ENCODE measurements around the gene OR2Z1. TPM values are rescaled to one million over a fixed set of nuclear protein-coding genes. Genes with fewer than 3 reads are reported as not detected.
"Not testable (repeated sequence)": the region's sequence is repeated elsewhere in the genome, so short reads cannot be mapped to it uniquely, and the experiment has no call there.

Gene OR2Z1
- total RNA-seq, 1 donor from 2014 or later = not detected

- Histone ChIP-seq H3K27me3 (peaks cover 22% of the 10 kb centered on the region), H3K4me3 (no peak overlapping the region), H3K9ac (no peak overlapping the region), H2AFZ (replicated peaks) (no peak overlapping the region), H3K36me3 (no peaks in the 10 kb centered on the region), H3K4me2 (no peak overlapping the region), H3K27ac (no peak overlapping the region), H3K79me2 (ENCODE audit: low read depth) (no peaks in the 10 kb centered on the region), H4K20me1 (ENCODE audit: low read depth) (no peaks in the 10 kb centered on the region), H3K4me1 (no peaks in the 10 kb centered on the region), H3K9me3 (ENCODE audit: low read depth) (no peaks in the 10 kb centered on the region), H3F3A (ENCODE audit: low read depth) (peaks cover 11% of the 10 kb centered on the region)
- Mint-ChIP-seq H3K4me1 (peaks cover 3% of the 10 kb centered on the region), H3K9me3 (peaks cover 5% of the 10 kb centered on the region), H3K27me3 (ENCODE audit: insufficient read depth, low read depth) (peaks cover 5% of the 10 kb centered on the region), H3K36me3 (no peaks in the 10 kb centered on the region), H3K27ac (no peak overlapping the region), H3K4me3 (no peak overlapping the region)
- no peak for TF ChIP-seq EZH2phosphoT487 (IDR thresholded peaks at IDR 0.05)
- no peak for TF ChIP-seq CTCF (IDR thresholded peaks at IDR 0.05)
- TF ChIP-seq EZH2 (IDR thresholded peaks at IDR 0.05) = no peak
- DNase-seq (ENCODE audit: low spot score) = no peak
Observed at GRCh38 chr19:8702350-8702749, 19.1 kb upstream of the OR2Z1 start.

GRCh38 chr19:8703223-8703622 is 18.2 kb upstream of the OR2Z1 start:
- Mint-ChIP-seq H3K9me3 (peaks cover 5% of the 10 kb centered on the region), H3K27me3 (ENCODE audit: insufficient read depth, low read depth) (peaks cover 5% of the 10 kb centered on the region)

GRCh38 chr19:8705304-8705703 is 16.1 kb upstream of the OR2Z1 start:
- not testable (repeated sequence) for H3K9me3 ChIP-seq (ENCODE audit: low read depth); H3K9me3 Mint-ChIP-seq; DNase-seq (ENCODE audit: low spot score); H3K36me3 ChIP-seq; H3K27ac ChIP-seq; H3K27ac Mint-ChIP-seq; H4K20me1 ChIP-seq (ENCODE audit: low read depth); H3K27me3 ChIP-seq; H3K4me3 ChIP-seq; H3K27me3 Mint-ChIP-seq (ENCODE audit: insufficient read depth, low read depth); H3K9ac ChIP-seq; H3K4me3 Mint-ChIP-seq; H3K4me2 ChIP-seq; H3K4me1 ChIP-seq; H3K36me3 Mint-ChIP-seq; H3K4me1 Mint-ChIP-seq; H3K79me2 ChIP-seq (ENCODE audit: low read depth); H2AFZ ChIP-seq (replicated peaks)
- peaks cover 13% of the 10 kb centered on the region for H3F3A ChIP-seq (ENCODE audit: low read depth)

More at GRCh38 chr19:8703223-8703622, 18.2 kb upstream of the OR2Z1 start:
- Histone ChIP-seq H3K4me3 (no peak overlapping the region), H3K4me2 (no peak overlapping the region), H3K27ac (no peak overlapping the region), H3K9ac (no peak overlapping the region), H4K20me1 (ENCODE audit: low read depth) (no peaks in the 10 kb centered on the region), H2AFZ (replicated peaks) (no peak overlapping the region), H3K9me3 (ENCODE audit: low read depth) (no peaks in the 10 kb centered on the region), H3K27me3 (peaks cover 16% of the 10 kb centered on the region), H3K79me2 (ENCODE audit: low read depth) (no peaks in the 10 kb centered on the region), H3K36me3 (no peaks in the 10 kb centered on the region), H3K4me1 (no peaks in the 10 kb centered on the region), H3F3A (ENCODE audit: low read depth) (peaks cover 13% of the 10 kb centered on the region)
- Mint-ChIP-seq H3K4me1 (peaks cover 3% of the 10 kb centered on the region), H3K27ac (no peak overlapping the region), H3K4me3 (no peak overlapping the region), H3K36me3 (no peaks in the 10 kb centered on the region)
- TF ChIP-seq EZH2 (IDR thresholded peaks at IDR 0.05) (no peak), EZH2phosphoT487 (IDR thresholded peaks at IDR 0.05) (no peak), CTCF (IDR thresholded peaks at IDR 0.05) (no peak)
- no peak for DNase-seq (ENCODE audit: low spot score)

GRCh38 chr19:8705742-8706141 is 15.7 kb upstream of the OR2Z1 start:
- no peak overlapping the region for H3K4me3 ChIP-seq
- no peaks in the 10 kb centered on the region for H3K79me2 ChIP-seq (ENCODE audit: low read depth)
- H3K27me3 ChIP-seq = no peaks in the 10 kb centered on the region
- no peaks in the 10 kb centered on the region for H3K36me3 Mint-ChIP-seq
- no peak overlapping the region for H3K9ac ChIP-seq
- H3K27me3 Mint-ChIP-seq (ENCODE audit: insufficient read depth, low read depth) = peaks cover 3% of the 10 kb centered on the region
- no peak for TF ChIP-seq CTCF (IDR thresholded peaks at IDR 0.05)
- no peak for TF ChIP-seq EZH2 (IDR thresholded peaks at IDR 0.05)
- no peak for TF ChIP-seq EZH2phosphoT487 (IDR thresholded peaks at IDR 0.05)
- H3K4me1 Mint-ChIP-seq = peaks cover 3% of the 10 kb centered on the region
- no peak overlapping the region for H3K27ac Mint-ChIP-seq
- no peaks in the 10 kb centered on the region for H3K36me3 ChIP-seq
- H2AFZ ChIP-seq (replicated peaks) = no peak overlapping the region
- H3F3A ChIP-seq (ENCODE audit: low read depth) = peaks cover 13% of the 10 kb centered on the region
- no peak overlapping the region for H3K4me2 ChIP-seq
- no peaks in the 10 kb centered on the region for H3K9me3 ChIP-seq (ENCODE audit: low read depth)
- no peaks in the 10 kb centered on the region for H4K20me1 ChIP-seq (ENCODE audit: low read depth)
- H3K27ac ChIP-seq = no peak overlapping the region
- H3K4me1 ChIP-seq = no peaks in the 10 kb centered on the region
- H3K4me3 Mint-ChIP-seq = no peak overlapping the region
- no peak for DNase-seq (ENCODE audit: low spot score)
- H3K9me3 Mint-ChIP-seq = peaks cover 3% of the 10 kb centered on the region

DNA sequence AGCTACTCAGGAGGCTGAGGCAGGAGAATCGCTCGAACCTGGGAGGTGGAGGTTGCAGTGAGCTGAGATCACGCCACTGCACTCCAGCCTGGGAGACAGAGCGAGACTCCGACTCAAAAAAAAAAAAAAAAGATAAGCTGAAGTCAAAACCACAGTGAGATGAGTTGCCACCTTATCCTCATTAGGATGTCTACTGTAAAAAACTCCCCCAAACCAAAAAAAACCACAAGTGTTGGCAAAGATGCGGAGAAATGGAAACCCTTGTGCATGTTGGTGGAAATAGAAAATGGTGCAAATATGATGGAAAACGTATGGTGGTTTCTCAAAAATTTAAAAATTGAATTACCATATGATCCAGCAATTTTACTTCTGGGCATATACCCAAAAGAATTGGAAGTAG is 11.1 kb upstream of the OR2Z1 start:
- not testable (repeated sequence) for H3K27me3 Mint-ChIP-seq (ENCODE audit: insufficient read depth, low read depth); H3K27ac Mint-ChIP-seq; H3K27ac ChIP-seq; H3K9me3 Mint-ChIP-seq; H4K20me1 ChIP-seq (ENCODE audit: low read depth); H3K4me1 Mint-ChIP-seq; H3K9me3 ChIP-seq (ENCODE audit: low read depth); H3K4me1 ChIP-seq; H3K4me2 ChIP-seq; H3K79me2 ChIP-seq (ENCODE audit: low read depth); H3K36me3 Mint-ChIP-seq; H2AFZ ChIP-seq (replicated peaks); H3K36me3 ChIP-seq; H3K4me3 Mint-ChIP-seq; H3K4me3 ChIP-seq; H3K27me3 ChIP-seq; DNase-seq (ENCODE audit: low spot score); H3K9ac ChIP-seq
- H3F3A ChIP-seq (ENCODE audit: low read depth) = peaks cover 13% of the 10 kb centered on the region

Data from neural progenitor cell (in vitro differentiated cells).